ENCODE data around the gene OARD1.
"Not testable (repeated sequence)": the region's sequence is repeated elsewhere in the genome, so short reads cannot be mapped to it uniquely, and the experiment has no call there.

Gene OARD1

DNA sequence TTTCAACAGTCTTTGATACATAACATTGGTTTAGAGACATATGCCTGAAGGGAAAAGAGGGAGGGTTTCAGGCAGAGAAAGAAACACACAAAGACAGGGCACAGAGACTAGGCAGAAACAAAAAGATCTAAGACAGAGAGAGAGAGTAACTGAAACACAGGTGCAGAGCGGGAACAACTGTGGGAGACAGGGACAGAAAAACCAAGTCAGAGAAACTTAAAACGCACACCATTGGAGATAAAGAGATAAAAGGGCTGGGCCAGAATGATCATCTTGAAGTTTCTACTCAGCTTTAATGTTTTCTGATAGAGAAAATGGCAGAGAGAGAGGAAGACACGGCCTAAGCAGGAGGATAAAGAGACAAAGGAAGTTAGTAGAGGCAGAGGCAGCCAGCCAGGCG is 44.9 kb downstream of the OARD1 start:
- no peak for DNase-seq (ENCODE audit: low read depth in 2 of 2)

DNA sequence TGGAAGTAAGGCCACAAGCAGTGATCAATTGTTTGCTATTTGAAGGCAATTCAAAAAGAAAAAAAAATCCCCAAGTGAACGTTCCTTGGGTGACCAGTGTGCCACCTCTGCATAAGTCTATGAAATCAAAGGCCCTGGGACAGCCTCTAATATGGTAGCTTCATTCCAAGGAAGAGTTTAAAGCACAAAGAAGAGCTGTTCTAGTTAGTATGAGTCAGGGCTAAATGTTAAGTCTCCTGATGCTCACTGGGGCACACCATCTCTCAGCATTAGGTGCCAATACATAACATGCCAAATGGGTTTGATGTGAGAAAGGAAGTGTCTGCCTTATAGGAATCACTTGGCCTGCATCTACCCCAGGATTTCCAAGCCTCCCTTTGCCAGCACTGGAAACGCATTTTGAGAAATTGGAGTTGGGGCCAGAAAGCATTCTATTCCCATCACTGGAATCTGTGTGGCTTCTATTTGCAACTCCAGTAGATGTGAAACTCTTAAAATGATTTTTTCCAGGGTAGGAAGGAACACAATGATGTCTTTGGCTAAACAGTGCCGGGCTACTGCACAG is 46.1 kb downstream of the OARD1 start:
- DNase-seq (ENCODE audit: low read depth in 2 of 2) = no peak

DNA sequence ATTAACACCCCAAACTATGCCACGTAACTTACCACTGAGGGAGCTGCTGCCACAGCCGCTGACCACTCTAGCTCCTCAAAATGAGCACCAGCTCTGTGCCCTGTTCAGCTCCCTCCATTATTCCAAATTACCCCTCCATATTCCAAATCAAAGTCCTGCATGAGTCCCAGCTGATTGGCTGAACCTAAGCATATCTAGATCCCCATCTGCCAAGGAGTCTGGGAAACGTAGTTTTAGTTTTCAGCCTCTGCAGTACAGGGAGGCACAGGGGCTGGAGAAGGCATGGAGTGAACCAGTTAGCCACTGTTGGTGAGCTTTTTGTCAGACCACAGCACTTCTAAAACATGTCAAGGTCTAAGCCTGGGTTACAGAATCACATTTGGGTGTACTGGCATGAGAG is 49.0 kb downstream of the OARD1 start:
- DNase-seq (ENCODE audit: low read depth in 2 of 2) = no peak

- DNase-seq (ENCODE audit: low read depth in 2 of 2) = no peak
These were observed 49.9 kb downstream of the OARD1 start for GRCh38 chr6:41022294-41022693.

DNA sequence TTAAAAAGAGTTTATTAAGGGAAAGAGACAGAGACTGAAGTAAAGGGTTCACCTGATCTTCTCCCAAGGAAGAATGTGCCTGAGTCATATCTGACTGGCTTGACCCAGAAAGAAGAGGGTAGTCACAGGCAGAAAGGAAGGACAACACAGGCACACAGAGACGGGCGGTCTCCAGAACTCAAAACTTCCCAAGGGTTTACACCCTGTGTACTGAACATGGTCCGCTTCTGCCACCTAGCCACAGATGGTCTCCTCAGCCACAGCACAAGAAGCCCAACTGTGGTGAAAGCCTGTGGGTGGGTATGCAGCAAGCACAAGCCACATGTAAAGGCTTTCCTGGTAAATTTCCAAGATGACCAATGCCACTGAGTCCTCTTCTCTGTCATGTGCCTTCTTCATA is 50.3 kb downstream of the OARD1 start:
- no peak for DNase-seq (ENCODE audit: low read depth in 2 of 2)

DNA sequence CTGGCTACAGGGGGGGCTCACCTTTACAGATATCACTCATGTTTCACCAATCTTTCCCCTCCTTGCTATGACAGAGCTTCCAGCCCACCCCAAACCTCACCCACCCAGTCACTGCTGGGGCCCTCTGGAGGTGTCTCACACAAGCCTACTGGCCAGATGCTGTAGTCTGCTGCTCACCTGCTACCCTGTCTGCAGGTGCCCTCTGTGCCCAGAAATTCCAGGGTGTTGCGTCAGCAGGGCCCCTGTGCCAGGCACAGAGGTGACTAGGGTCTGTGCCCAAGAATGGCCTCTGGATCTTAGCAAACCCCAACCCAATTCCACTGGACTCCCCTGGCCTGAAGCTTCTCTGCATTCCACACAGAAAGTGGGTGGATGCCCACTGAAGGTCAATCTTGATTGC is 54.5 kb downstream of the OARD1 start:
- no peak for DNase-seq (ENCODE audit: low read depth in 2 of 2)

DNA sequence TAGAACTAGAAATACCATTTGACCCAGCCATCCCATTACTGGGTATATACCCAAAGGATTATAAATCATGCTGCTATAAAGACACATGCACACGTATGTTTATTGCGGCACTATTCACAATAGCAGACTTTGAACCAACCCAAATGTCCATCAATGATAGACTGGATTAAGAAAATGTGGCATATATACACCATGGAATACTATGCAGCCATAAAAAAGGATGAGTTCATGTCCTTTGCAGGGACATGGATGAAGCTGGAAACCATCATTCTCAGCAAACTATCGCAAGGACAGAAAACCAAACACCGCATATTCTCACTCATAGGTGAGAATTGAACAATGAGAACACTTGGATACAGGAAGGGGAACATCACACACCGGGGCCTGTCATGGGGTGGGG is 56.3 kb downstream of the OARD1 start:
- DNase-seq (ENCODE audit: low read depth in 2 of 2) = not testable (repeated sequence)

DNA sequence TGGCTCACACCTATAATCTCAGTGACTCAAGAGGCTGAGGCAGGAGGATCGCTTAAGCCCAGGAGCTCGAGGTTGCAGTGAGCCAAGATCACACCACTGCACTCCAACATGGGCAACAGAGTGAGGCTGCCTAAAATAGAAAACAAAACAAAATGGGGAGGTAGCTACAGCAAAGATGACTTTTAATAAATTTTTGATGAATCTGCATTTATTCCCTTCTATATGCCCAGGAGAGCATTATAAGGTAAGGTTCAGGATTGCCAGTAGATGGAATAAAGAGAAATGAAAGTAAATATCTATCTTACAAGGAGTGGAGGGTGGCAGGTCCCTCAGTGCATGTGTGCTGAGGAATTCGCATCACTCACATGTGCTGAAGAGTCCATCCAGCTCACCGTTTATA is 57.4 kb downstream of the OARD1 start:
- DNase-seq (ENCODE audit: low read depth in 2 of 2) = no peak

Measured in stimulated activated CD4-positive, alpha-beta T cell treated with anti-CD3 and anti-CD28 coated beads, Interleukin-12 subunit alpha, Interleukin-12 subunit beta, amount 100 ng/mL, for 24 hours (primary cell).